PC-3 (cell line): ENCODE results near the gene ADGRG6.

Source experiments
- CTCF ChIP-seq: fragments of 300-600 bp; sonication (generic); conservative IDR thresholded peaks from 2 replicates; pipeline ENCODE4 v1.5.1; 2017; ENCODE audit warnings: antibody characterized with exemption, low read depth, mild to moderate bottlenecking, low read length
- EZH2 ChIP-seq: fragments of 300-600 bp; sonication (generic); IDR thresholded peaks from one replicate; pipeline ENCODE4 v1.6.1; 2017; ENCODE audit warnings: antibody characterized with exemption, mild to moderate bottlenecking, low read length; ENCODE audit not compliant: unreplicated experiment

DNA sequence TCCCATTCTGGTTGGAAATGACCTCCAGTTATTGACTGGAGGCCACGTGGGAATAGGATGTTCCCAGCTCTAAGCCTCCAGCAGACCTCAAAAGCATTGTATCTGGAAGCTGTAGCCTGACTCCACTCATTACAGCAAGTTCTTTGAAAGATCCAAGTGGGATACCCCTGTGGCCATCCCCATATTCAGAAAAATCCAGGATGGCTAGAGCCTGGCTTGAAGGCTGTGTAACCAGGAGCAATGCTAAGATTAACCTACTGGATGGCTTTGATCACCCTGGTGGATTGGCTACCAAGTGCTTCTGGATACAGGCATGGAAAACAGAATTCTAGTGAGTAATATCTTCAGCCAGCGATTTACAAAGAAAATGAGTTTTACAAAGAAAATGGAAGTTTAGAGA lies 151.2 kb downstream of the ADGRG6 start:
- no peak for TF ChIP-seq CTCF
- TF ChIP-seq EZH2 = no peak
